Activated CD4-positive, alpha-beta T cell treated with anti-CD3 and anti-CD28 coated beads, Interleukin-2, amount 10 ng/mL, durations not matched to agents 7 days and 5 days (primary cell): ENCODE data around the gene SLC13A4. TPM values are rescaled to one million over a fixed set of nuclear protein-coding genes. Genes with fewer than 3 reads are reported as not detected.
"Not testable (repeated sequence)": the region's sequence is repeated elsewhere in the genome, so short reads cannot be mapped to it uniquely, and the experiment has no call there.

Experiments
- CTCF ChIA-PET: fragments of 350-600 bp; sonication (Branson Sonifier 250); formaldehyde crosslinking; loops from one replicate; lab custom pipeline; 2021; ENCODE audit warnings: antibody characterized with exemption; lab: Charles Lee
- POLR2A ChIA-PET: fragments of 350-600 bp; sonication (Branson Sonifier 250); formaldehyde crosslinking; loops from one replicate; lab custom pipeline; 2021; ENCODE audit warnings: antibody characterized with exemption; lab: Charles Lee
- DNase-seq: peaks from one replicate; pipeline ENCODE4 v3.0.0-alpha.2; 2020
- H3K27ac Mint-ChIP-seq: one replicate; pipeline ENCODE4 v1.8.0; 2021; ENCODE audit warnings: mild to moderate bottlenecking, moderate library complexity, mixed read lengths
- H3K27me3 Mint-ChIP-seq: one replicate; pipeline ENCODE4 v1.8.0; 2021; ENCODE audit warnings: mixed read lengths
- H3K36me3 Mint-ChIP-seq: one replicate; pipeline ENCODE4 v1.8.0; 2021; ENCODE audit warnings: low read depth, mixed read lengths
- H3K4me1 Mint-ChIP-seq: one replicate; pipeline ENCODE4 v1.8.0; 2021; ENCODE audit warnings: mixed read lengths
- H3K4me3 Mint-ChIP-seq: one replicate; pipeline ENCODE4 v1.8.0; 2021; ENCODE audit warnings: mild to moderate bottlenecking, moderate library complexity, mixed read lengths
- H3K9me3 Mint-ChIP-seq: one replicate; pipeline ENCODE4 v1.8.0; 2021; ENCODE audit warnings: mixed read lengths
- total RNA-seq, 2 experiments: library from RNA; stranded (reverse); gene quantifications; one replicate each; pipeline ENCODE4 v1.2.3, GENCODE V29; 2021

Gene SLC13A4
- total RNA-seq, 2 experiments from 2014 or later: not detected

GRCh38 chr7:135743907-135744731 is 16.1 kb upstream of the SLC13A4 start:
- no peak overlapping the region for H3K4me3 Mint-ChIP-seq
- H3K9me3 Mint-ChIP-seq: no peaks in the 10 kb centered on the region
- no peak overlapping the region for H3K27ac Mint-ChIP-seq
- ChIA-PET CTCF (interaction anchor here (1.1 kb wide), 1 partner anchor 28 kb away, joined by 4 read pairs; no protein-coding TSS in a partner anchor), POLR2A (no interaction called here)
- H3K4me1 Mint-ChIP-seq: no peaks in the 10 kb centered on the region
- H3K27me3 Mint-ChIP-seq: peaks cover 2% of the 10 kb centered on the region
- DNase-seq: no peak
- no peaks in the 10 kb centered on the region for H3K36me3 Mint-ChIP-seq

DNA sequence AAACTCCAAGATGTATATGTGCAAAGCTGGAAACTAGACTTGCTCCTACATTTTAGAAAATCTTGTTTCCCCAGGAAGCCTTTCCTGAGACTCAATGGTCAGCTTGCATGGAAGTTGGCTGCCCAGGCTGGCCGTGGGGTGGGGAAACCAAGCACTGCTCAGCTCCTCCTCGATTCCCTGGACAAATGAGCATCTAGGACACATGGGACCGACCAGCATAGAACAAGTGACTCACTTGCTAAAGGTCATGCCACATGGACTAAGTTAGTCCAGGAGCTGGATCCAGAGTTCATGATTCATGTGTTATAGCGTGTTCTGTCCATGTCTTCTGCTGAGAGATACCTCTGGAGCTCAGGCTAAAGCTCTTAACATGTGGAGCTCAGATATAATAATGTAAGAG is 14.4 kb upstream of the SLC13A4 start:
- no peaks in the 10 kb centered on the region for H3K36me3 Mint-ChIP-seq
- H3K27ac Mint-ChIP-seq: no peak overlapping the region
- CTCF ChIA-PET: interaction anchor here (1.1 kb wide), 1 partner anchor 35 kb away, joined by 3 read pairs; no protein-coding TSS in a partner anchor
- H3K27me3 Mint-ChIP-seq: peaks cover 2% of the 10 kb centered on the region
- H3K4me1 Mint-ChIP-seq: no peaks in the 10 kb centered on the region
- H3K4me3 Mint-ChIP-seq: no peak overlapping the region
- DNase-seq: no peak
- POLR2A ChIA-PET: no interaction called here
- H3K9me3 Mint-ChIP-seq: no peaks in the 10 kb centered on the region

GRCh38 chr7:135741905-135742304 is 13.9 kb upstream of the SLC13A4 start:
- CTCF ChIA-PET: interaction anchor here (0.6 to 1.1 kb wide), 2 partner anchors 34 to 252 kb away, joined by 3 to 4 read pairs; no protein-coding TSS in a partner anchor
- H3K9me3 Mint-ChIP-seq: no peaks in the 10 kb centered on the region
- no peaks in the 10 kb centered on the region for H3K4me1 Mint-ChIP-seq
- H3K36me3 Mint-ChIP-seq: no peaks in the 10 kb centered on the region
- no peak for DNase-seq
- H3K27ac Mint-ChIP-seq: no peak overlapping the region
- H3K4me3 Mint-ChIP-seq: no peak overlapping the region
- POLR2A ChIA-PET: no interaction called here
- peaks cover 2% of the 10 kb centered on the region for H3K27me3 Mint-ChIP-seq

GRCh38 chr7:135740889-135741288 is 12.9 kb upstream of the SLC13A4 start:
- H3K27ac Mint-ChIP-seq: no peak overlapping the region
- H3K9me3 Mint-ChIP-seq: no peaks in the 10 kb centered on the region
- ChIA-PET CTCF (no interaction called here), POLR2A (no interaction called here)
- H3K4me3 Mint-ChIP-seq: no peak overlapping the region
- no peak for DNase-seq
- peaks cover 2% of the 10 kb centered on the region for H3K27me3 Mint-ChIP-seq
- H3K36me3 Mint-ChIP-seq: no peaks in the 10 kb centered on the region
- no peaks in the 10 kb centered on the region for H3K4me1 Mint-ChIP-seq

GRCh38 chr7:135737306-135737647 is 9.3 kb upstream of the SLC13A4 start:
- not testable (repeated sequence) for H3K4me1 Mint-ChIP-seq

GRCh38 chr7:135736586-135737305 is 8.8 kb upstream of the SLC13A4 start:
- POLR2A ChIA-PET: no interaction called here
- no peaks in the 10 kb centered on the region for H3K36me3 Mint-ChIP-seq
- no peaks in the 10 kb centered on the region for H3K27me3 Mint-ChIP-seq
- H3K4me3 Mint-ChIP-seq: no peak overlapping the region
- no peaks in the 10 kb centered on the region for H3K9me3 Mint-ChIP-seq
- no peak overlapping the region for H3K27ac Mint-ChIP-seq
- no peaks in the 10 kb centered on the region for H3K4me1 Mint-ChIP-seq
- DNase-seq: no peak
- CTCF ChIA-PET: no interaction called here

More at GRCh38 chr7:135737306-135737647, 9.3 kb upstream of the SLC13A4 start:
- CTCF ChIA-PET: interaction anchor here (0.6 kb wide), 1 partner anchor 900 kb away, joined by 4 read pairs; no protein-coding TSS in a partner anchor
- H3K36me3 Mint-ChIP-seq, H3K9me3 Mint-ChIP-seq, H3K27me3 Mint-ChIP-seq, DNase-seq, H3K4me3 Mint-ChIP-seq, H3K27ac Mint-ChIP-seq, POLR2A ChIA-PET: not testable (repeated sequence)

DNA sequence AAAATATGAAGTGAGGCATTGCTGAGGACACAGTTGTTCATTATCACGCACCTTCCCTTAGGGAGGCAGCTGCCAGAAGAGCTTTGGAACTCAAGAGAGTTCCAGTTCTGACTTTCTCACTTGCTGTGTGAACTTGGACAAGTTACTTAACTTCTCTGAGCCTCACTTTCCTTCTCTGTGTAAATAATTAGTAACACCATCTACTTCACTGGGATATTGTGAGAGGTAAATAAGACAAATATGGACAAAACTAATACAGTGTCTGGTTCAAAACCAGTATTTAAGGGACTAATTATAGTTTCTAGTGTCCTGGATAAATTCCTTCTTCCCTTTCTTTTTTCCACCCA is 6.3 kb upstream of the SLC13A4 start:
- no peak overlapping the region for H3K4me3 Mint-ChIP-seq
- DNase-seq: no peak
- H3K27ac Mint-ChIP-seq: no peak overlapping the region
- CTCF ChIA-PET: no interaction called here
- peaks cover 5% of the 10 kb centered on the region for H3K27me3 Mint-ChIP-seq
- H3K36me3 Mint-ChIP-seq: no peaks in the 10 kb centered on the region
- no peaks in the 10 kb centered on the region for H3K4me1 Mint-ChIP-seq
- no peaks in the 10 kb centered on the region for H3K9me3 Mint-ChIP-seq
- POLR2A ChIA-PET: no interaction called here

- DNase-seq: no peak
- H3K36me3 Mint-ChIP-seq: no peaks in the 10 kb centered on the region
- H3K4me3 Mint-ChIP-seq: no peak overlapping the region
- ChIA-PET CTCF (no interaction called here), POLR2A (no interaction called here)
- no peaks in the 10 kb centered on the region for H3K9me3 Mint-ChIP-seq
- H3K27me3 Mint-ChIP-seq: peaks cover 5% of the 10 kb centered on the region
- H3K27ac Mint-ChIP-seq: no peak overlapping the region
- H3K4me1 Mint-ChIP-seq: no peaks in the 10 kb centered on the region
These were observed 5.8 kb upstream of the SLC13A4 start for GRCh38 chr7:135733603-135734342.

DNA sequence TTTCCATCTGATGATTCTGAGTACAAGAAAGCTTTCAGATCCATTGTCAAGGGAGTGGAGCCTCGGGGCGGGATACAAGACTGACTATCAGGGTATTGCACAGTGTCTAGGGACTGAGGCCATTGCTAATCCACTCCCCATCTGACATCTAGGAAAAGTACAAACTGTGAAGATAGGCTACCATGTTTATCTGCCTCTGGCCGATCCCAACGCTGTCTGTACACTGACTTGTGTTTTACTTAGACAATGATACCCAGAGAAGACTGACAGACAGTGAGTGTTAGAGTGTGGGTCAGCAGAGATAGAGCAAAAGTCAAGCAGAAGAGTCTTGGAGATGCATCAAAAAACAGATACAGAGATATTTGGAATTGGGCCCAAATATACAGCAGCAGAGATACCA is 3.1 kb upstream of the SLC13A4 start:
- Mint-ChIP-seq H3K9me3 (no peaks in the 10 kb centered on the region), H3K4me3 (no peak overlapping the region), H3K27ac (no peak overlapping the region), H3K27me3 (peaks cover 5% of the 10 kb centered on the region), H3K36me3 (no peaks in the 10 kb centered on the region), H3K4me1 (no peaks in the 10 kb centered on the region)
- DNase-seq: no peak
- POLR2A ChIA-PET: no interaction called here
- CTCF ChIA-PET: no interaction called here

DNA sequence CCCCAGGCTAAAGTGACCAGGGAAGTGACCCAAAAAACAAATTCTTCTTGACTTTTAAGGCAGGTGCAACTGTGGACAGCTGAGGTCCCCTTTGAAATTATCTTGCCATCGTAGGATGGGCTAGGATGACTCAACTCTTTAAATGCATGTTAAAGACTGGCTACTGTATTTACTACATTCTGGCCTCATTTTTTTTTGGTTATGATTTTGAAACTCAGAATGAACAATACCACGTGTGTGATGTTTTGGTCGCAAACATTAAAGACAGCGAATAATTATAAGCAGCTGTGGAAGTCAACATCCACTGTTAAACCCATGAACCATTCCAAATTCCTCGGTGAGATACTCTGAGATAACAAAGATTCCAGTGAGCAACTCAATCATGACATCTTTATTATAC is 1.2 kb upstream of the SLC13A4 start:
- Mint-ChIP-seq H3K4me1 (no peaks in the 10 kb centered on the region), H3K9me3 (no peaks in the 10 kb centered on the region), H3K27ac (no peak overlapping the region), H3K36me3 (no peaks in the 10 kb centered on the region), H3K27me3 (peaks cover 6% of the 10 kb centered on the region), H3K4me3 (no peak overlapping the region)
- ChIA-PET POLR2A (no interaction called here), CTCF (no interaction called here)
- no peak for DNase-seq

GRCh38 chr7:135726911-135727673 is 894 bp downstream of the SLC13A4 start:
- peaks cover 6% of the 10 kb centered on the region for H3K27me3 Mint-ChIP-seq
- no peaks in the 10 kb centered on the region for H3K9me3 Mint-ChIP-seq
- CTCF ChIA-PET: interaction anchor here (0.8 kb wide), 1 partner anchor 11 kb away, joined by 3 read pairs; no protein-coding TSS in a partner anchor
- H3K36me3 Mint-ChIP-seq: no peaks in the 10 kb centered on the region
- H3K27ac Mint-ChIP-seq: no peak overlapping the region
- no peak overlapping the region for H3K4me3 Mint-ChIP-seq
- no peaks in the 10 kb centered on the region for H3K4me1 Mint-ChIP-seq
- DNase-seq: no peak
- POLR2A ChIA-PET: no interaction called here

DNA sequence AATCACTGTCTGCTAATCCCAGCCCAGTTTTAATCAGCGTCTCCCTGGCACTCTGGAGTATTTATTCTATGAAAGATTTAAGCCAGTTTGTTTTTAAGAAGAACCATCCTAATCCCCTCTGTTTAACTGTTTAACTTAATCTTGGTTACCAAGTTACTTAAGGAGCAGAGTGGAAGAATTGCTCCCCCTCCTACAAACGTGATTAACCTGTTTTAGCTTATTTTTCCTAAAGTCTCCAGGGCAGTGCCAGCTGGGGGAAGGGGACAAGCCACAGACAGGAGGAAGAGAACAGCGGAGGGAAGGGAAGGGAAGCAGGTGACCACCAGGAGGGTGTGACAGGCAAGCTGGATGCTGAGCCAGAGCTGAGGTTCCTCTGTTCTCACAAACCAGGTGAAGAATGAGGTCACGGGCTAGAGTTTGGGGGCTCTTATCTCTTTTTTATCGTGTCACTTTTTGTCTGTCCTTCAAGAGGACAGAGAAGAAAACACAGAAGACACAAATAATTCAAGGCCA is 1.7 kb downstream of the SLC13A4 start:
- Mint-ChIP-seq H3K4me3 (no peak overlapping the region), H3K9me3 (no peaks in the 10 kb centered on the region), H3K27ac (no peak overlapping the region), H3K4me1 (no peaks in the 10 kb centered on the region), H3K27me3 (peaks cover 6% of the 10 kb centered on the region), H3K36me3 (no peaks in the 10 kb centered on the region)
- ChIA-PET CTCF (interaction anchor here (0.8 kb wide), 1 partner anchor 10 kb away, joined by 3 read pairs; no protein-coding TSS in a partner anchor), POLR2A (no interaction called here)
- DNase-seq: no peak
